GM21723 (cell line): ENCODE data around the gene ICAM1.

Experiments
- ATAC-seq: cut with Tn5 transposase; IDR thresholded peaks from one replicate; pipeline ENCODE4 v1.9.1; 2021; ENCODE audit warnings: mild to moderate bottlenecking, moderate library complexity; ENCODE audit not compliant: unreplicated experiment

Gene ICAM1

DNA sequence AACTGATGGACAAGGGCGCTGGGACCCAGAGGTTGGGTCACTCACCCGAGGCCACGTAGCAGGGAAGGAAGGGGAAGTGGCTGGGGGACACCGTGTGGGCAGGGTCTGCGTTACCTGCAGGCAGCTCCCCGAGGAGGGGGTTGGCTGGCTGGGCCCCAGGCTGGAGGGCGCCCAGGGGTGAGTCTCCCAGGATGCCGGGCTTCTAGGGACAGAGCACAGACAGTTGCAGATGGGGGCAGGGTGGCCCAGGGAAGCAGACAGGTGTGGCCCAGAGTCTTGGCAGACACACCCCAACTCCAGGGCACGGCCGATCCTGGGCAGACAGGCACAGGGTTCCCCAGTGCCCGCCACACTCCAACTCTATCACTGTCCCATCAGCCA, 50.5 kb downstream of the ICAM1 start:
- no peak for ATAC-seq

- ATAC-seq = no peak
Observed at GRCh38 chr19:10321874-10322835, 51.2 kb downstream of the ICAM1 start.

- no peak for ATAC-seq
Observed at GRCh38 chr19:10325732-10326131, 54.8 kb downstream of the ICAM1 start.

DNA sequence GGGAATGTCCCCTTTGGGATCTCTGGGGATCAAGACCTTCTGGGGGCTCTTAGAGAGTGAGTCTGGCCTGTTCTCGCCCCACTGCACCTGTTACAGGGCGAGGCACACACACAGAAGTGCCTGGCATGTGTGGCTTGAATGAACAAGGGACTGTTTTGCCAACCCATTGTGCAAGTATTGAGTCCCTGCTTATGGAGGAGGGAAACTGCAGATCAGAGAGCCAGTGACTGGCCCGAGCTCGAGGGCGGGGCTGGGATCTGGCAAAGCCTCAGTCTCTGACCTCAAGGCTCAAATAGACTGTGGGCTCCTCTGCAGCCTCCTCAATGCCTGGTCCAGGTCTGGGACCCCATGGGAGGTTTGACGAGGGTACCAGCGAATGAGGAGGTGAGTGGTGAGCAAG, 56.9 kb downstream of the ICAM1 start:
- ATAC-seq = no peak

- ATAC-seq = no peak
Observed at GRCh38 chr19:10328558-10329429, 57.9 kb downstream of the ICAM1 start.

- no peak for ATAC-seq
Observed at GRCh38 chr19:10329555-10329954, 58.6 kb downstream of the ICAM1 start.

- no peak for ATAC-seq
Observed at GRCh38 chr19:10332158-10332964, 61.4 kb downstream of the ICAM1 start.

GRCh38 chr19:10332965-10333757, 62.2 kb downstream of the ICAM1 start, which contains the start of gene RAVER1:
RAVER1 (minus strand) TSS chr19:10333529; CDS start chr19:10333507, 22 bp downstream.
- ATAC-seq = peak; percentile 83

GRCh38 chr19:10333758-10334587, 63.1 kb downstream of the ICAM1 start:
- ATAC-seq = peak; percentile 10

- ATAC-seq = no peak
Observed at GRCh38 chr19:10334588-10335351, 63.9 kb downstream of the ICAM1 start.

DNA sequence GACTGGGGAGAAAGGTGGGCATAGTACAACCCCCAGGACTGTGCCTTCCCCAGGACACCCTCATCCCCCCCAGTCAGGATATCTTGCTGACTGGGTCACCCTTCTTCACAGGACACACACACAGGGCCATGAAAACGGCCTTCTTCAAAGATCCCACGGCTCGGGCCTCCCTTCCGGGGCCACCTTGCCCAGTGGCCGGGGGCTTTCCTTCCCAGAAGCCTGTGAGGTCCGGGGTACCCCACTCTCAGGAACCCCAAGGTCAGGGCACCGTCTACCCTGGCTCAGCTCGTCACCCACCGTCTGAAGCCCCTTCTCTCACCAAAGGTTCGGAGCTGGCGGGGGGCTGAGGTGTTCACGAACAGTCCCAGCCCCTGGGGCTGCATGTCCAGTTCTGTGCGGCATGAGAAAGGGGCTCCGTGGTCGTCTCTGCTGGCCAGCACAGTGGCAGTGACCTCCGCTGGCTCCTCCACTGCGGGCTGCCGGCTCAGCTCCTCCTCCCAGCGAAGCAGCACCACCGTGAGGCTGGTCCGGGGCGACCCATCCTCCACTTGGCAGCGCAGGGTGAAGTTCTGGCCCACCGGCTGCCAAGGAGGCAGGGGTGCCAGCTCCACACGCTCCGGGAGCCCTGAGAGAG, 64.5 kb downstream of the ICAM1 start:
- ATAC-seq = no peak
